ENCODE results near the gene EPHB6.

DNA sequence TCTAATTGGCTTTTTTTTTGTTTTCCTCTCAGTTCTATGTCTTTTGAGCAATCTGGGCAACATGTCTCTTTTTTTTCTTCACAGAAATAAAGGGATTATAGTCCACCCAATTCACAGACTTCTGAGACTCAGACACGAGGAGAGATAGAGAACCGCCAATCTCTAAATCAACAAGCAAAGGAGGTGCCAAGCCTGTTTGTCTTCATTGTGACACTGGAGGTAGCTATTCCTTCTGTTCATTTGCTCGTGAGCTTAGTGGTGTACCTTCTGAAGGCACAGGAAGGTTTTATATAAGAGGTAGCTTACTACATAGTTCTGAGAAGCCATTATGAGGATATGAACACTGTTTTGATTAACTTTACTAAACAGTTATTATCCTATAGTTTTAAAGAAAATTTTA lies 6.1 kb downstream of the EPHB6 start:
- TF ChIP-seq, protein P1, sequence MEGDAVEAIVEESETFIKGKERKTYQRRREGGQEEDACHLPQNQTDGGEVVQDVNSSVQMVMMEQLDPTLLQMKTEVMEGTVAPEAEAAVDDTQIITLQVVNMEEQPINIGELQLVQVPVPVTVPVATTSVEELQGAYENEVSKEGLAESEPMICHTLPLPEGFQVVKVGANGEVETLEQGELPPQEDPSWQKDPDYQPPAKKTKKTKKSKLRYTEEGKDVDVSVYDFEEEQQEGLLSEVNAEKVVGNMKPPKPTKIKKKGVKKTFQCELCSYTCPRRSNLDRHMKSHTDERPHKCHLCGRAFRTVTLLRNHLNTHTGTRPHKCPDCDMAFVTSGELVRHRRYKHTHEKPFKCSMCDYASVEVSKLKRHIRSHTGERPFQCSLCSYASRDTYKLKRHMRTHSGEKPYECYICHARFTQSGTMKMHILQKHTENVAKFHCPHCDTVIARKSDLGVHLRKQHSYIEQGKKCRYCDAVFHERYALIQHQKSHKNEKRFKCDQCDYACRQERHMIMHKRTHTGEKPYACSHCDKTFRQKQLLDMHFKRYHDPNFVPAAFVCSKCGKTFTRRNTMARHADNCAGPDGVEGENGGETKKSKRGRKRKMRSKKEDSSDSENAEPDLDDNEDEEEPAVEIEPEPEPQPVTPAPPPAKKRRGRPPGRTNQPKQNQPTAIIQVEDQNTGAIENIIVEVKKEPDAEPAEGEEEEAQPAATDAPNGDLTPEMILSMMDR (IDR thresholded peaks at IDR 0.05): no peak
- TF ChIP-seq POLR2A (IDR thresholded peaks at IDR 0.05): no peak
